ENCODE results near the gene TMEM132A.

TMEM132A gene, protein sequence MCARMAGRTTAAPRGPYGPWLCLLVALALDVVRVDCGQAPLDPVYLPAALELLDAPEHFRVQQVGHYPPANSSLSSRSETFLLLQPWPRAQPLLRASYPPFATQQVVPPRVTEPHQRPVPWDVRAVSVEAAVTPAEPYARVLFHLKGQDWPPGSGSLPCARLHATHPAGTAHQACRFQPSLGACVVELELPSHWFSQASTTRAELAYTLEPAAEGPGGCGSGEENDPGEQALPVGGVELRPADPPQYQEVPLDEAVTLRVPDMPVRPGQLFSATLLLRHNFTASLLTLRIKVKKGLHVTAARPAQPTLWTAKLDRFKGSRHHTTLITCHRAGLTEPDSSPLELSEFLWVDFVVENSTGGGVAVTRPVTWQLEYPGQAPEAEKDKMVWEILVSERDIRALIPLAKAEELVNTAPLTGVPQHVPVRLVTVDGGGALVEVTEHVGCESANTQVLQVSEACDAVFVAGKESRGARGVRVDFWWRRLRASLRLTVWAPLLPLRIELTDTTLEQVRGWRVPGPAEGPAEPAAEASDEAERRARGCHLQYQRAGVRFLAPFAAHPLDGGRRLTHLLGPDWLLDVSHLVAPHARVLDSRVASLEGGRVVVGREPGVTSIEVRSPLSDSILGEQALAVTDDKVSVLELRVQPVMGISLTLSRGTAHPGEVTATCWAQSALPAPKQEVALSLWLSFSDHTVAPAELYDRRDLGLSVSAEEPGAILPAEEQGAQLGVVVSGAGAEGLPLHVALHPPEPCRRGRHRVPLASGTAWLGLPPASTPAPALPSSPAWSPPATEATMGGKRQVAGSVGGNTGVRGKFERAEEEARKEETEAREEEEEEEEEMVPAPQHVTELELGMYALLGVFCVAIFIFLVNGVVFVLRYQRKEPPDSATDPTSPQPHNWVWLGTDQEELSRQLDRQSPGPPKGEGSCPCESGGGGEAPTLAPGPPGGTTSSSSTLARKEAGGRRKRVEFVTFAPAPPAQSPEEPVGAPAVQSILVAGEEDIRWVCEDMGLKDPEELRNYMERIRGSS

DNA sequence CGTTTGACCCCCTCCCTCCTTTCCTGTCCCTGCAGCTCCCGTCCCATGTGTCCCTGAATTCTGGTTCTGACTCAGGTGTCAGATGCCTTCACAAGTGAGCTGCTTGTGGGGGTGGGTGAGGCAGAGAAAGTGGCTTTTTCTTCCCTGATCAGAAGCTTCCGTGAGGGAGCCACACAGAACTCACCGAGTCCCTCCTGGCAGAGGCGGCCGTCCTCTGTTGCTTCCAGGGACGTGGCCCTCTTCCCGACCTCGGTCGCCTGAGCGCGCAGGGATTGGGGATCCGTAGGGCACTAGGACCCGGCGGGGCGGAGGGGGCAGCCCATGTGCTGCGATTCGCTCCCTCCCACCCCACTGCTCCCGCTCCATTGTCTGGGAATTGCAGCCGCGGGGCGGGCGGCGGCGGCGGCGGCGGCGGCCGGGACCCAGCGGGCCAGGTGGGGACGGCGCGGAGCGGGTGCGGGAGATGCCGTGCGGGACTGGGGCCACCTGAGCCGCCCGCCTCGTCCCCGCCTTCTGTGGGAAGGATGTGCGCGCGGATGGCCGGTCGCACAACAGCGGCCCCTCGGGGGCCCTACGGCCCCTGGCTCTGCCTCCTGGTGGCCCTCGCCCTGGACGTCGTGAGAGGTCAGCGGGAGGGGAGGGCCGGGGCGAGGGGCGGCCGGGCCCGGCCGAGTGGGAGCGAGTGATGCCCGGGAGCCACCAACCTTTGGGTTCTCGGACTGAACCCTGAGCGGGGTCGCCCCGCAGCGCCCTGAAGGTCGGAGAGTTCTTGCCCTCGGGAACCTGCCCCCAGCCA is at the start of gene TMEM132A:
Gene TMEM132A, plus strand, starts transcription at position 351 of the 796 bp plus-strand sequence. Its CDS starts 174 bp downstream, at position 525.
- DNase-seq (ENCODE audit: extremely low read depth in 1 of 2, low read depth in 1 of 2) = no peak

GRCh38 chr11:60875366-60876167 is 48.7 kb upstream of the TMEM132A start:
- DNase-seq (ENCODE audit: extremely low read depth in 1 of 2, low read depth in 1 of 2) = no peak

GRCh38 chr11:60876168-60876485 is 48.1 kb upstream of the TMEM132A start:
- no peak for DNase-seq (ENCODE audit: extremely low read depth in 1 of 2, low read depth in 1 of 2)

- DNase-seq (ENCODE audit: extremely low read depth in 1 of 2, low read depth in 1 of 2) = no peak
Measured at GRCh38 chr11:60878245-60879101, 45.8 kb upstream of the TMEM132A start.

GRCh38 chr11:60879104-60879503 is 45.2 kb upstream of the TMEM132A start:
- no peak for DNase-seq (ENCODE audit: extremely low read depth in 1 of 2, low read depth in 1 of 2)

- DNase-seq (ENCODE audit: extremely low read depth in 1 of 2, low read depth in 1 of 2) = no peak
Measured at GRCh38 chr11:60879971-60880588, 44.2 kb upstream of the TMEM132A start.

DNA sequence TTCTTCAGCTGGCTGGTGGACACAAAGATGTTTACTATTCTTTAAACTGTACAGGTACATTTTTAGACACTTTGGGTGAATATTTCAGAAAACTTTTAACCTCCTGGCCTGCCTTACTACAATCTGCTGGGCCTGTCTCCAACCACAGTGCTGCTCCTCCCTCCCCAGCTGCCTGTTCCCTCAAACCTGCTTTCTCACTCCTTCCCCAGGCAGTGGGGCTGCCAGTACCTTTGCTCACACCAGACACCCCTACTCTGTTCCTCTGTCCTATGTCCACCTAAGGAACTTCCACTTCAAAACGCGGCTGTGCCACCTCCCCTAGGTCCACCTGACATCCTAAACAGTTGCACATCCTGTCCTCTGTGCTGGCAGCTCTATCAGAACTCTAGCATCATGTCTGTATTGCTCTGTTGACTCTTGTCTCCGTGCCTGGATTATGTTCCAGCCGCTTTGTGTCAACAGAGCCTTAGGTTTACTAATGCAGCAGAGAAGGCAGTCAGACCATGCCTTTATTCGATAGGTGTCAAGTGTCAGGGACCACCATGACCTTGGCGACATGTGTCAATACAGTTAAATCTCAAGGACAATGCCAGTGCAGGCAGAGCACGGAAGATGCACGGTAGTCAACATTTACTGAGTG is 43.5 kb upstream of the TMEM132A start:
- no peak for DNase-seq (ENCODE audit: extremely low read depth in 1 of 2, low read depth in 1 of 2)

DNA sequence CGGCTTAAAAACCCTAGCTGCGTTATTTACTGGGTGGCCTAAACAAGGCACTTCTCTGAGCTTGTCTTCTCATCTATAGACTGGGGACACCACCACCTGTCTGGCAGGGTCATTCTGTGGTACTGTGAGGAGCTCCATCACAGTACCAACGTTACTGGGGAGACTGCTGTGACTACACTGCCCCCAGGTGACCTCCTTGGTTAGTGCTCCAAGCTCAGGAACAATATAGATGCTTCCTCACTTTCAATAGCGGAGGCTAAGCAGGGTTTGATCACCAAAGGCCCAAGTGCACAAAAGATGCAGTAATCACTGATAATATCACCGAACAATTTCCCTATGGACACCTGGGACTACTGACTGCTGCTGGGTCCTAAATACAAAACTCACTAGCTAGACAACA is 36.7 kb upstream of the TMEM132A start:
- peak in 1 of 2 donors; percentile 36 for DNase-seq (ENCODE audit: extremely low read depth in 1 of 2, low read depth in 1 of 2)

DNA sequence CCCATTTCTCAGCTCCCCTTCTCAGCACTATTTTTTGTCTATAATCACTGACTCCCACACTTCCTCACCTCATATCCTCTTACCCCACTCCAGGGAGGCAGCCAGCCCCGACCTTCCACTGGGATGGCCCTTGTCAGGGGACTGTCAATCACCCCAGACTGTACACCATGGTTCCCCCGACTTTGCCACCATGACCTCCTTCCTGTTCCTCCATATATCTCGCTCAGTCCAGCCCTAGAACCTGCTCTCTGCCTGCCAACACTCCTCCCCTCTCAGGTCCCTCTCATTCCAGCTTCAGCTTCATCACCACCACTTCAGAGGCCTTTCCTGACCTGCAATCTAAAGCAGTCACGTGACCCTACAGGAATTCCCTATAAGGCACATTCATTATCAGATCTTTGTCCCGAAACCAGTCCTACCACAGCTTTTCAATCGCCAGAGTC is 34.4 kb upstream of the TMEM132A start:
- no peak for DNase-seq (ENCODE audit: extremely low read depth in 1 of 2, low read depth in 1 of 2)

GRCh38 chr11:60890696-60891095 is 33.6 kb upstream of the TMEM132A start:
- no peak for DNase-seq (ENCODE audit: extremely low read depth in 1 of 2, low read depth in 1 of 2)

DNA sequence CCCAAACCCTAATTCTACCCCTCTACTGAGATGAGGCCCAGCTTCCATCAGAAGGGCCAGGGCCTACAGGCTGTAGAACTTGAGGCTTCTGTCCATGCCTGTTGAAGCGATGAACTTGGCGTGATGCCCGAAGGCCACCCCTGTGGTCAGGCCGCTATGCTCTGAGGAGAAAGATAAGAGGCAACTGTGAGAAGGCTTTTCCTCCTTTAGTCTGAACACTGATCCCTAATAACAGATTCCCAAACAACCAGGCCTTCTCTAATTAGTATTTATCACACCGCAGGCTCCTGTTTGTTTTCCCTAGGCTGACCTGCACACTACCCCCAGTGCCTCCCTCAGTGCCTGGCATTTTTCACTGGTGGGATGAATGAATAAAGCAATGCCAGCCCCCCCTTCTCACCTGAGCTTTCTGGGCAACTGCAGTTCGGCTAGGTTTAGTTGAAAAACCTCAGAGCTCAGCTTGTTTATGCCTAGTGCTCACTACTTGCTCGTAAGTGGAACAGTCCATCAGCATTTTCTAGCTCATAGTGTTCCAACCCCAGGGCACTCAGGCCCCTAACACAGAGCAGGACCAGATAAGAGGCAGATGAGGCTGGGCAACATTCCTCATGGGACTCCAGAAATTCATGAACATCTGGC is 33.0 kb upstream of the TMEM132A start:
- DNase-seq (ENCODE audit: extremely low read depth in 1 of 2, low read depth in 1 of 2) = no peak

- no peak for DNase-seq (ENCODE audit: extremely low read depth in 1 of 2, low read depth in 1 of 2)
Measured at GRCh38 chr11:60895687-60896086, 28.6 kb upstream of the TMEM132A start.

DNA sequence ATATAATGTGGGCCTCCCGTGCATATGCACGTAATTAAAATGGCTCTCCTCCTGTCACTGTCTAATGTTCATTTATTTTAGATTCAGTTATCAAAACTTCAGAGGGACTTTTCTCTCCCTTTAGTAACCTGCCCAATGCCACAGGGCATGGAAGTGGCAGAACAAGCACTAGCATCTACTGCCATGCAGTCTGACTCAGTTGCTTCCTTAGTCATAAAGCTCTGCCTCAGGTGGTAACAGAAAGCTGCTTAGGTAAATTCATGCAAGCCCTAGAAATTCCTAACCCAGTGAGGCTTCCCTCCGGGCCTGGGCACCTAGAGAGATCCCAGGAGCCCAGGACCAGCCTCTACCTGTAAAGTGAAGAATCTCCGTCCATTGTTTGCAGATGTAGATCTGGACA is 26.8 kb upstream of the TMEM132A start:
- no peak for DNase-seq (ENCODE audit: extremely low read depth in 1 of 2, low read depth in 1 of 2)

- no peak for DNase-seq (ENCODE audit: extremely low read depth in 1 of 2, low read depth in 1 of 2)
Measured at GRCh38 chr11:60899046-60899936, 25.0 kb upstream of the TMEM132A start.

DNA sequence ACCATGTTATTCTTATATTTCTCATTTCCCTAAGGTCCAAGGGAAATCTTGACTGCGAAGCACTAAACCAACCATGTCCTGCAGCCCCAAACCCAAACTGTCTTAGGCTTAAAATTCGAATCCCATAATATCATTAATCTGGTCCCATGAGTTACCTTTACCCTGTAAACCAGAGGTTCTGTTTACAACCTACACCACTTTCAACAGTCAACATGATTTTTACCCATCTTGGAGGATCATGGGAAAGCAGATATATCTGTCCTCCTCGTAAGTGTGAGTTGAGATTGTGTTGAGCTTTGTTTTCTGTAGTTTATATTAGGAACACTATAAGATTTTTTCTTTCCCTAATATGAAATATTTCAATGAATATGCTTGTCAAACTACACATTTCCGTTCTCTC is 24.3 kb upstream of the TMEM132A start:
- no peak for DNase-seq (ENCODE audit: extremely low read depth in 1 of 2, low read depth in 1 of 2)

GRCh38 chr11:60900673-60901404 is 23.4 kb upstream of the TMEM132A start:
- no peak for DNase-seq (ENCODE audit: extremely low read depth in 1 of 2, low read depth in 1 of 2)
